Gastrocnemius medialis (tissue), 4 donors: Measurements from ENCODE around the gene LITAF. TPM values are rescaled to one million over a fixed set of nuclear protein-coding genes. Genes with fewer than 3 reads are reported as not detected.

Experiments
- ATAC-seq, 2 donors: fragments of 150-250 bp; one replicate each; pipeline ENCODE4 v1.9.1; 2016
- DNase-seq, 2 donors: peaks; one replicate each; pipeline ENCODE4 v3.0.0-alpha.2; 2019
- H3K27ac ChIP-seq, 4 donors: fragments of 200-600 bp; sonication (generic); 1 replicate in 1 of 4; 2 replicates in 3 of 4; pipeline ENCODE4 v1.5.1; 2016 to 2018; ENCODE audit warnings: mild to moderate bottlenecking in 2 of 4, moderate library complexity in 1 of 4
- H3K27me3 ChIP-seq, 3 donors: fragments of 200-600 bp; sonication (generic) in 2 of 3; 1 replicate in 1 of 3; 2 replicates in 2 of 3; pipeline versions ENCODE4 v1.5.1 to v1.6.0; 2016 to 2019; ENCODE audit warnings: mild to moderate bottlenecking in 1 of 3, moderate library complexity in 1 of 3
- H3K36me3 ChIP-seq, 2 donors: fragments of 200-600 bp; sonication (generic) in 1 of 2; one replicate each; pipeline ENCODE4 v1.5.1; 2017 to 2018
- H3K4me1 ChIP-seq, 2 donors: fragments of 200-600 bp; sonication (generic) in 1 of 2; one replicate each; pipeline ENCODE4 v1.5.1; 2016 to 2017; ENCODE audit warnings: mild to moderate bottlenecking in 2 of 2
- H3K4me3 ChIP-seq, 4 donors: fragments of 200-600 bp; sonication (generic) in 3 of 4; 1 replicate in 1 of 4; 2 replicates in 3 of 4; pipeline ENCODE4 v1.5.1; 2016 to 2019; ENCODE audit warnings: mild to moderate bottlenecking in 2 of 4
- H3K9me3 ChIP-seq, 3 donors: fragments of 200-600 bp; sonication (generic) in 2 of 3; 1 replicate in 1 of 3; 2 replicates in 2 of 3; pipeline ENCODE4 v1.5.1; 2016 to 2019
- CTCF ChIP-seq, 5 experiments: fragments of 450-650 bp in 3 of 5; fragments of 200-600 bp in 2 of 5; sonication (generic) in 2 of 5; IDR thresholded peaks in 4 of 5; conservative IDR thresholded peaks in 1 of 5; 1 replicate in 4 of 5; 2 replicates in 1 of 5; pipeline ENCODE4 v1.5.1; 2016 to 2019; ENCODE audit warnings: antibody characterized with exemption in 5 of 5, mild to moderate bottlenecking in 3 of 5, moderate library complexity in 3 of 5
- POLR2A ChIP-seq, 2 donors: fragments of 450-650 bp; IDR thresholded peaks; one replicate each; pipeline ENCODE4 v1.6.1; 2017; ENCODE audit warnings: antibody characterized with exemption in 2 of 2, mild to moderate bottlenecking in 2 of 2, moderate library complexity in 2 of 2
- in situ Hi-C, 4 donors: fragments of 200-750 bp; cut with MboI; loops; one replicate each; pipeline versions ENCODE4 v1.15.0 to v1.8.0; 2017; ENCODE audit warnings: low sequenced_read_pairs in 4 of 4
- intact Hi-C: fragments of 100-400 bp; cut with DNase I; formaldehyde crosslinking; loops from one replicate; pipeline ENCODE4 v1.15.1; 2023; ENCODE audit warnings: low total_unique reads
- total RNA-seq, 4 donors: library from RNA; depleted of rRNA; stranded (reverse); fragments of >200 nt; gene quantifications; one replicate each; pipeline versions ENCODE4 v1.1.0 to v1.2.3, GENCODE V29; 2016

Gene LITAF
- total RNA-seq, 4 donors from 2014 or later = 11.2 to 30.1 (median 19.4) TPM

DNA sequence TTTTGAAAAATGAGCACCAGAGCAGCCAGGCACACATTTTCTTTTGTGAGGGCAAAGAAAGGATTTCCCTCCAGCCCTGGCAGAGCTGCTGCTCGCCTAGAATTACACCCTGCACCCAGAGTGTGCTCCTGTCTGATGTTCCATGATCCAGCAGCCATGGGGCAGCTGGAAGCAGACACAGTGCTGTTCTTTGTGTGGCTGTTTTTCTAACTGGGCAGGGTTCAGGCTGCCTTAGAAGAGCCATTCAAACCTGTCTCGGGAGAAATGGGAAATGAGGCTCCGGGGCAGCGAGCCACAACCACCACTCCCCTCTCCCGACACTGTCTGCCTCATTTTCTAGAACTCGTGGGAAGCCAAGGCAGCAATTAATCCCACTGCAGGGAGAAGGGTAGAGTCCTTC lies 28.9 kb downstream of the LITAF start:
- H3K27ac ChIP-seq = peak overlapping the region in 3 of 4 donors; percentile 35 to 39 (median 39)

DNA sequence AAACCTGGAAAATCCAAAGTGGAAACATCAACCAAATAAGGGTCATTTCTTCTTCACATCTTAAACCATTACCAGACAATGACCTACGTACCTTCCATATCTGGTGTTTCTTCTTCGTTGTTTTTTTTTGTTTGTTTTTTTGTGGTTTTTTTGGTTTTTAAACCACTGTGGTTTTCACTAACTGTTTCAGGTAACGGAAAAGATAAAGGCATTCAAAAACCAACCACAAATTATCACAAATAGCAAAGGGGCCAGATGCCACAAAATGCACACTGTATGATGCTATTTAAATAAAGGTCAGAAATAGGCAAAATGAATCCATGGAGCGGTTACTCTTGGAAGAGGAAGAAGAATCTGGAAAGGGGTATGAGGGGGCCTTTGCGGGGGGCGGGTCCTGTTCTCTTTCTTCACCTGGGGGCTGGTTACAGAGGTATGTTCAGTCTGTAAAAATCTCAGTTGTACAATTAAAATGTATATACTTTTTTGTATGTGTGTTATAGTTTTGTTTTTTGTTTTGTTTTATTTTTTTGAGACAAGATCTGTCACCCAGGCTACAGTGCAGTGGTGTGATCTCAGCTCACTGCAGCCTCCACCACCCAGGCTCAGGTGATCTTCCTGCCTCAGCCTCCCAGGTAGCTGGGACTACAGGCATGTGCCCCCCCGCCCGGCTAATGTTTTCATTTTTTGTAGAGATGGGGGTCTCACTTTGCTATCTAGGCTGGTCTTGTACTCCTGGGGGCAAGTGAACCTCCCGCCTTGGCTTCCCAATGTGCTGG lies 29.6 kb downstream of the LITAF start:
- H3K4me1 ChIP-seq = peaks cover 8 to 9% of the 10 kb centered on the region in 2 donors
- intact Hi-C loops = no loop called here
- no peaks in the 10 kb centered on the region for H3K9me3 ChIP-seq
- peak overlapping the region in 2 of 4 donors; percentile 35 to 39 for H3K27ac ChIP-seq
- ATAC-seq = no peak
- no peaks in the 10 kb centered on the region for H3K27me3 ChIP-seq
- TF ChIP-seq POLR2A (IDR thresholded peaks at IDR 0.05) = no peak
- no peak for TF ChIP-seq CTCF (IDR thresholded peaks at IDR 0.05 in 4 of 5, conservative IDR thresholded peaks at IDR 0.05 in 1 of 5)
- DNase-seq = no peak
- H3K4me3 ChIP-seq = no peak overlapping the region
- peaks cover 0 to 32% of the 10 kb centered on the region in 2 donors for H3K36me3 ChIP-seq
- in situ Hi-C loops = no loop called here

More for the DNA sequence above, 28.9 kb downstream of the LITAF start:
- Histone ChIP-seq H3K4me3 (no peak overlapping the region), H3K27me3 (no peaks in the 10 kb centered on the region), H3K36me3 (peaks cover 0 to 26% of the 10 kb centered on the region in 2 donors), H3K4me1 (peaks cover 9 to 10% of the 10 kb centered on the region in 2 donors), H3K9me3 (no peaks in the 10 kb centered on the region)
- TF ChIP-seq CTCF (IDR thresholded peaks at IDR 0.05 in 4 of 5, conservative IDR thresholded peaks at IDR 0.05 in 1 of 5) (no peak), POLR2A (IDR thresholded peaks at IDR 0.05) (no peak)
- ATAC-seq = peak; percentile 34 to 44
- intact Hi-C loops (no loop called here), in situ Hi-C loops (no loop called here)
- no peak for DNase-seq

DNA sequence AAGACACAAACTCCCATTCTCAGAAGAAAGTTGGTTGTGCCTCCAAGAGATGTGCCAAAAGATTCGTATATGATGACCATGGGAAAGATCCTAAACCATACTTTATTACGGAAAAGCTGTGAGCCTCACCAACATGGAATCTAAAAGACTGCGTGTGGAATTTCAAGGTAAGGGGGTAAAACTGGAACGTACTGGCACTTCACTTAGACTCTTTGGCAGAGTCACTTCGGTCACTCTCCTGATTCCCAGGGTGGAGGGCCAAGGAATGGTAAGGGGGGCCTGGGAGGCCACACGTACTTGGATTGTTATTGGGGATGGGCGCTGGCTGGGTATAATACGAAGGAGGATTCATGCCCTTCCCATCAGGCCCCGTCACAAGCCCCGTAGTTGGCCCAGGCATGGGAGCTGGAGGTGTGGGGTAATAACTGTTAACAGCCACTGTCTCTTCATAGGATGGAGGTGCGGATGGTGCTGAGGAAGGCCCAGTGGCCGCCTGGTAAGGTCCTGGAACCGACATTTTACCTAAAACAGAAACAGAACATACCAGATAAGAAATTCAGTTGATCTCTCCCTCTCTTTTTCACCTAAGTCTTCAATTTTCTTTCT lies 30.4 kb downstream of the LITAF start:
- Histone ChIP-seq H3K36me3 (peaks cover 0 to 37% of the 10 kb centered on the region in 2 donors), H3K27me3 (no peaks in the 10 kb centered on the region), H3K27ac (no peak overlapping the region), H3K9me3 (no peaks in the 10 kb centered on the region), H3K4me1 (peaks cover 8 to 9% of the 10 kb centered on the region in 2 donors), H3K4me3 (no peak overlapping the region)
- ATAC-seq (no peak), DNase-seq (no peak)
- intact Hi-C loops = no loop called here
- TF ChIP-seq POLR2A (IDR thresholded peaks at IDR 0.05) (no peak), CTCF (IDR thresholded peaks at IDR 0.05 in 4 of 5, conservative IDR thresholded peaks at IDR 0.05 in 1 of 5) (no peak)
- in situ Hi-C loops = no loop called here

DNA sequence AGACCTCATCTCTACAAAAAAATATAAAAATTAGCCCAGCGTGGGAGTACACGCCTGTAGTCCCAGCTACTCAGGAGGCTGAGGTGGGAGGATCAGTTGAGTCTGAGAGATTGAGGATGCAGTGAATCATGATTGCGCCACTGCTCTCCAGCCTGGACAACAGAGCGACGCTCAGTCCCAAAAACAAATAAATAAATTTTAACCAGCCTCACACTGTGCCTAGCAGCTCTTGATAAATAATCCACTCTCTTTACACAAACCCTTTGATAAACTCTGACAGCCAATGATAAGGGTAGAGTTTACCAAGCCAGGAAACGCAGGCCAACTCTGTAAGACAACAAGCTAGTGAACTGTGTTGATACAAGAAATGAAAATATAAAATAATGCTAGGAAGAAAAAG lies 32.7 kb downstream of the LITAF start:
- Histone ChIP-seq H3K4me3 (no peak overlapping the region), H3K9me3 (no peaks in the 10 kb centered on the region), H3K27me3 (no peaks in the 10 kb centered on the region), H3K27ac (no peak overlapping the region), H3K36me3 (peaks cover 0 to 60% of the 10 kb centered on the region in 2 donors), H3K4me1 (peaks cover 8 to 9% of the 10 kb centered on the region in 2 donors)
- TF ChIP-seq CTCF (IDR thresholded peaks at IDR 0.05 in 4 of 5, conservative IDR thresholded peaks at IDR 0.05 in 1 of 5) = no peak
- TF ChIP-seq POLR2A (IDR thresholded peaks at IDR 0.05) = no peak
- DNase-seq (no peak), ATAC-seq (no peak)
- intact Hi-C loops (no loop called here), in situ Hi-C loops (no loop called here)
